GM19372 (cell line): Measurements from ENCODE around the gene MIF.

ENCODE experiments used
- ATAC-seq: cut with Tn5 transposase; IDR thresholded peaks from one replicate; pipeline ENCODE4 v1.9.1; 2021; ENCODE audit warnings: mild to moderate bottlenecking, low read depth, moderate library complexity; ENCODE audit not compliant: unreplicated experiment

MIF gene

DNA sequence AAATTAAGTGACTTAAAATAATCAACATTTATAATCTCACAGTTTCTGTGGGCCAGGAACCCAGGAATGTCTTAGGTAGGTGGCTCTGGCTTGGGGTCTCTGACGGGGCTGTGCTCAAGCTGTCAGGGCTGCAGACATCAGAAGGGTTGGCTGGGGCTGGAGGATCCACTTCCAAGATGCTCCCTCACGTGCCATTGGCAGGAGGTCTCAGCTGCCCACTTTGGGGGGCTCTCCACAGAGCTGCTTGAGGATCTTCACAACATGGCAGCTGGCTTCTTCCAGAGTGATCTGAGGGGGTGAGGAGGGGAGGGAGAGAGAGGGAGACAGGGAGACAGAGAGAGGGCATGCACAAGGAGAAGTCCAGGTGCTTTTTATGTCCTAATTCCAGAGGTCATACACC is 18.4 kb upstream of the MIF start:
- ATAC-seq = no peak

DNA sequence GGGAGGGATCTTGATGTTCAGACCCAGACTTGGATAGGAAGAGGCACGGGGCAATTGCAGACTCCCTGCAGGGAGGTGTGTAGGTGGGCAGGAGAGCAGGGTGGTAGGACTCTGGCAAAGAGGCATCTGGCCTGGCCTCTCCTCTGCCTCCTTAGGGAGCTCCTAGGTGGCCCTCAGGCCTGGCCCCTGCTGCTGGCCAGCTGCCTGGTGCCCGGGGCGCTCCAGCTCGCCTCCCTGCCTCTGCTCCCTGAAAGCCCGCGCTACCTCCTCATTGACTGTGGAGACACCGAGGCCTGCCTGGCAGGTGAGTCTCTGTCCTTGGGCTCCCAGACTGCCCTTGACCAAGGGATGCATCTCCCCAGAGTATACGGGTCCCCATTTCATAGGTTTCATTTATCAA is 16.6 kb upstream of the MIF start:
- no peak for ATAC-seq

DNA sequence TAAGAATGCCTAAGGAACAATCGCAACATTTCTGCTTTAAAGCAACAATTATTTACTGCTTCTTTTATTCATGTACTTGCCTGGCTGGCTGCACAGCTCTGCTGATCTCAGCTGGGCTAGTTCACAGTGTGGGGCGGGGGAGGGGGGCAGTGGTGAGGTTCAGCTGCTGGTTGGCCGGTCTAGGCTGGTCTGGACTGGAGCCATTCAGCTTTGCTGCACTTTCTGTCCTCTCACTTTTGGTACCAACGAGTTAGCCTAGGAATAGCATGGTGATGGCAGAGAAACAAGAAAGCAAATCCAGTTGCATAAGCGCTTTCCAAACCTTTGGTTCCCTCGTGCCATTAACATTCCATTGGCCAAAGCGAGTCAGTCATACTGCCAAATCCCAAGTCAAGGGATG is 16.0 kb upstream of the MIF start:
- no peak for ATAC-seq

DNA sequence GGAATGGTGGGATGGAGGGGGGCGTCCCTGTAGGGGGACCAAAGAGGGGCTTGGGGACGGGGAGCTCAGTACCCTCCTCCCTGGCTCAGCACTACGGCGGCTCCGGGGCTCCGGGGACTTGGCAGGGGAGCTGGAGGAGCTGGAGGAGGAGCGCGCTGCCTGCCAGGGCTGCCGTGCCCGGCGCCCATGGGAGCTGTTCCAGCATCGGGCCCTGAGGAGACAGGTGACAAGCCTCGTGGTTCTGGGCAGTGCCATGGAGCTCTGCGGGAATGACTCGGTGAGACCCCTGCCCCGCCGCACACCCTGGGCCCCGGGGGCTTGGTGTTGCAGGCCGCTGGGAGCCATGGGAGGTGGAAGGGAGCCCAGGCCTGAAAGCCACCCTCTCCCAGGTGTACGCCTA is 11.8 kb upstream of the MIF start:
- no peak for ATAC-seq

DNA sequence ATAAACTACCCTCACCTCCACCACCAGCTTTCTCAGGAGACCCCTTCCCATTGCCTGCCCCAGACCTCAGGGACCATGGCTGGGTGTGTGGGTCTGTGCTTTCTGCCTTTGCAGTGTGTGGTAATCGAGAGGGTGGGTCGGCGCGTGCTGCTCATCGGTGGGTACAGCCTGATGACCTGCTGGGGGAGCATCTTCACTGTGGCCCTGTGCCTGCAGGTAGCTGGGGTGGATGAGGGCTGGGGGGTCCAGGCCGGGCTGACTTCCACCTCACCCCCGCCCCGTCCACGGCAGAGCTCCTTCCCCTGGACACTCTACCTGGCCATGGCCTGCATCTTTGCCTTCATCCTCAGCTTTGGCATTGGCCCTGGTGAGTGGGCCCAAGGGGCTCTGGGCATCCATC is 10.5 kb upstream of the MIF start:
- no peak for ATAC-seq

DNA sequence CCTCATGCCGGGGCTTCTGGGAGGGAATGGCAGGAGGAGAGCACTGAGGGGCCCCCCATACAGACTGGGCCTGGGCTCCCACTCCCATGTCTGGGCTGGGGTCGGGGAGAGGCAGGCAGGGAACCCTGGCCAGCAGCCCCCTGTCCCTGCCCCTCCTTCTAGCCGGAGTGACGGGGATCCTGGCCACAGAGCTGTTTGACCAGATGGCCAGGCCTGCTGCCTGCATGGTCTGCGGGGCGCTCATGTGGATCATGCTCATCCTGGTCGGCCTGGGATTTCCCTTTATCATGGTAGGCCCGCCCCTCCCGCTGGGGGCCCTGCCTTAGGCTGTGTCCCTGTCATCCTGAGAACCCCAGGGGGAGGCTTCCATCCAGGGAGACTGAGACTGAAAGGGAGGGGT is 10.0 kb upstream of the MIF start:
- ATAC-seq = no peak

DNA sequence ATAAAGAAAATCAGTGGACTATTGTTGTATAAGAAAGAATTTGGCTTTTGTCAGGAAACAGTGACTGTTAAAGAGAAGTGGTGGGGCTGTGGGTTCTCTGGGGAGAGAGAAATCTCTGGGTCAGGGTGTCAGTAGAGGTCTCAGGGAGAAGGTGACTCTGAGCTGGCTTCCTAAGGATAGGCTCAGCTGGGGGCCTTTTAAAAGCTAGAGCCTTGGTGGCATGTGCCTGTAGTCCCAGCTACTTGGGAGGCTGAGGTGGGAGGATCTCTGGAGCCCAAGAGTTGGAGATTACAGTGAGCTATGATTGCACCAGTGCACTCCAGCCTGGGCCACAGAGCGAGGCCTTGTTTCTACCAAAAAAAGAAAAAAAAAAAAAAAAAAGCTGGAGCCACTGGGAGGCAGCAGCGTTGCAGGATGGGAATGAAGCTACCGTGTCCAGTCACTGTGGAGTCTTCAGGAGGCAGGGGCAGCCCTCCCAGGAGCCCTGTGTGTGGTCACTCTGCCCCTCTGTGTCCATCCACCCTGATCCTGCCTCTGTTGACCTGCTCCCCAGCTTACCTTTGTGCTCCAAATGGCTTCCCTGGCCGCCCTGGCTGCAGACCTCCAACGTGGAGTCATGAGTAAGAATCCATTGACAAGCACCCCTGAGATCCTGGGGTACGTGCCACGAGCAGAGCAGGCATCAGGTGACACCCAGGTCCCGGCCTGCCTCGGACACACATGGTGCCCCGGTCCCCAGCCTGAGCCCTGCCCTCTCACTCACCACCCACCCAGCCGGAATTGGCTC is 5.4 kb upstream of the MIF start:
- ATAC-seq = no peak

DNA sequence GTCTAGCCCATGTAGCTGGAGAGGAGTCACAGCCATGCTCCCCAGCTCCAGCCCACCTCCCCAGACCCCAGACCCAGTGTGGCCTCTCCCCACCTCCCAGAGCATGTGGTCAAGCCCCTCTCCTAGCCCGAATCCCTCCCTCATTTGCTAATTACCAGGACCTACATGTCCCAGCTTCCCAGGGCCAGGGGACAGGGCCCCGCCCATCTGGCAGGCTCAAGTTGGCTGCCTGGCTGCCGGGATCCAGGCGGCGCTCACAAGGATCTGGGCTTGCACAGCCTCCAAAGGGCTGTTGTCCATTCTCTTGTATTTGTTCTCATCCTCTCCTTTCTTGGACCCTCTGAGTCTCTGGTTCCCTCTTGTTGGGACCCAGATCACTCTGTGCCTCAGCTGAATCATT is 4.6 kb upstream of the MIF start:
- ATAC-seq = no peak

DNA sequence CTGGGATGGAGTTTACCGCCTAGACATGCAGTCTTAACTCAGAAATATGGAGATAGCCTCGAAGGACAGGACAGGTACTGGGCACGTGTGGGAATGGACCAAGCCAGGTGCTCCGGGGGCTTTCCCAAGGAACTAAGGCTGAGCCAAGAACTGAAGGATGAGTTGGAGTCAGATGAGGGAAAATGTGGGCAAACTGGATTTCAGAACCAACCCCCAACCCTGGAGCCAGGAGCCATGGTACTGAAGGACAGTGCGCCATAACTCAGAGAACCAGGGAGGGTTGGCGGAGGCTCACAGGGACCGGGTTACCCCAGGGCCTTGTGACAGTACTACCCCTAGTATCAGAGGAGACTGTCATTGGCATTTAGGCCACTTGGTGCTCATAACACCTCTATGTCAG is 2.5 kb upstream of the MIF start:
- no peak for ATAC-seq

DNA sequence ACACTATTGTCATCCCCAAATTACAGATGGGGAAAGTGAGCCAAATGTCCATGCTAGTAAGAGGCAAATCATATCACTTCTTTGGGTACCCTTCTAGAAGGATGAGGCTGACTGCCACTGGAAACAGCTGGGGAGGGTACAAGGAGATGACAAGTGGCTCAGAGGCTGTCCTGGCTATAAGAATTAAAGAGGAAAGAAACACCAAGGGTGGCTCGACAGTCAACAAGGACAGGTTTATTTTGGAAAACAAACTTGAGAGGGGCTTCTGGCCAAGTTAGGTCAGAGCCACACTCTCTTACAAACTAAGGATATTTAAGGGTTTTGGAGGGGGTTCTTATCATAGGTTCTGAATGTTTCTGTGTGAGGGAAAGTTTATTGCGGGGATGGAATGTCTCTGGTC is 2.1 kb upstream of the MIF start:
- ATAC-seq = no peak

DNA sequence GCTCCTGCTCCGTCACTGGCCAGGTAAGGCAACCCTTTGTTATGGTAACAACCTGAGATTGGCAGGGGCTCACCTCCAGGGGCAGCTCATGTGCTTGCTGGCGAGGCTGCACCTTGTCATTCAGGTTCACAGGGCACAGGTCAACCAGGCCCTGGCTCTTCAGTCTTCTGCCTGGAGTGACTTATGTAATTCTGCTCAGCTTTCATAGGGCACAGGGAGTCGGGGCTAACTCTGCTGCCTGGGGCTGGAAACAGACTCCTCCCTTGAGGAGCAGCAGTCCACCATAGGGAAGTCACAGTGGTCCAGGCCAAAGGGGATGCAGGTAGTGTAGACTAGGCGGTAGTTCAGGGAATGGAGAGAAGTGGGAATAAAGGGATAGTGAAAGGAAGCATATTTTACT is 1.5 kb upstream of the MIF start:
- ATAC-seq = no peak

DNA sequence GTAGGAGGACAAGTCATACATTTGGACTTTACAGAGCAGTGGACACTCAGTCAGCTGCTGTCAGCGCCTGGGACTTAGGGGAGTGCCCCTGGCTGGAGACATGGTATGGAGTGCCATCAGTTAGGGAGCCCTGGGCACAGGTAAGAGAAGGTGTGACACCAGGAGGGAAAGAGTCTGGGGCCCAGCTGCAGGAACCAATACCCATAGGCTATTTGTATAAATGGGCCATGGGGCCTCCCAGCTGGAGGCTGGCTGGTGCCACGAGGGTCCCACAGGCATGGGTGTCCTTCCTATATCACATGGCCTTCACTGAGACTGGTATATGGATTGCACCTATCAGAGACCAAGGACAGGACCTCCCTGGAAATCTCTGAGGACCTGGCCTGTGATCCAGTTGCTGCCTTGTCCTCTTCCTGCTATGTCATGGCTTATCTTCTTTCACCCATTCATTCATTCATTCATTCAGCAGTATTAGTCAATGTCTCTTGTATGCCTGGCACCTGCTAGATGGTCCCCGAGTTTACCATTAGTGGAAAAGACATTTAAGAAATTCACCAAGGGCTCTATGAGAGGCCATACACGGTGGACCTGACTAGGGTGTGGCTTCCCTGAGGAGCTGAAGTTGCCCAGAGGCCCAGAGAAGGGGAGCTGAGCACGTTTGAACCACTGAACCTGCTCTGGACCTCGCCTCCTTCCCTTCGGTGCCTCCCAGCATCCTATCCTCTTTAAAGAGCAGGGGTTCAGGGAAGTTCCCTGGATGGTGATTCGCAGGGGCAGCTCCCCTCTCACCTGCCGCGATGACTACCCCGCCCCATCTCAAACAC is 850 bp upstream of the MIF start:
- ATAC-seq = no peak

DNA sequence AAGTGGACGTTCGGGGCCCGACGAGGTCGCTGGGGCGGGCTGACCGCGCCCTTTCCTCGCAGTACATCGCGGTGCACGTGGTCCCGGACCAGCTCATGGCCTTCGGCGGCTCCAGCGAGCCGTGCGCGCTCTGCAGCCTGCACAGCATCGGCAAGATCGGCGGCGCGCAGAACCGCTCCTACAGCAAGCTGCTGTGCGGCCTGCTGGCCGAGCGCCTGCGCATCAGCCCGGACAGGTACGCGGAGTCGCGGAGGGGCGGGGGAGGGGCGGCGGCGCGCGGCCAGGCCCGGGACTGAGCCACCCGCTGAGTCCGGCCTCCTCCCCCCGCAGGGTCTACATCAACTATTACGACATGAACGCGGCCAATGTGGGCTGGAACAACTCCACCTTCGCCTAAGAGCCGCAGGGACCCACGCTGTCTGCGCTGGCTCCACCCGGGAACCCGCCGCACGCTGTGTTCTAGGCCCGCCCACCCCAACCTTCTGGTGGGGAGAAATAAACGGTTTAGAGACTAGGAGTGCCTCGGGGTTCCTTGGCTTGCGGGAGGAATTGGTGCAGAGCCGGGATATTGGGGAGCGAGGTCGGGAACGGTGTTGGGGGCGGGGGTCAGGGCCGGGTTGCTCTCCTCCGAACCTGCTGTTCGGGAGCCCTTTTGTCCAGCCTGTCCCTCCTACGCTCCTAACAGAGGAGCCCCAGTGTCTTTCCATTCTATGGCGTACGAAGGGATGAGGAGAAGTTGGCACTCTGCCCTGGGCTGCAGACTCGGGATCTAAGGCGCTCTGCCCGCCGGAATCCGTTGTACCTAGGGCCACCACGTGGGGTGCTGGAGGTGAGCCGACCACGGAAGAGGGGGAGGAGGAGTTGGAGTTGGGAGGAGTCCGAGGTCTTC is 771 bp downstream of the MIF start:
- peak; percentile 11 for ATAC-seq

DNA sequence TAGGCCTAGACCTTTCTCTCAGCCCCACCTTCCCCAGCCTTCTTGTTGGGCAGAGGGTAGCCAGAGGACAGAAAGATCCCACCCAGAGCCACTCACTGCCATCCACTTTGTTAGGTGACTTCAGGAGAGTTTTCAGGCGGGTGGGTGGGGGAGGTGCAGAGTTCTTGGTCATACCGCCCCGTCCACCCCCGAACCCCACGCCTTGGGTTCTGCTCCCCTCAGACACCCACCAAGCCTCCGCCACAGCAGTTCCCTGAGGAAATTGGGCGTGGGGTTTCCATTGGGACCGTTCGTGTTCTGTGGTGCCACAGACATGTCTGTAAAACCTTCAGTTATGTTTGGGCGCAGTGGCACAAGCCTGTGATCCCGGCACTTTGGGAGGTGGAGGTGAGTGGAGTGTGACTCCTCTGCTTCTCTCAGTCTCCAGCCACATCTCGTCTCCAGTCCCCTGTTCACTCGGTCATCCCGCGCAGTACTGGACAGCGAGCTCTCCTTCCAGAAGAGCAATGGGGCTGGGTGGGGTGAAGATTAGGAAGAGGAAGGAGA is 1.5 kb downstream of the MIF start:
- ATAC-seq = no peak

DNA sequence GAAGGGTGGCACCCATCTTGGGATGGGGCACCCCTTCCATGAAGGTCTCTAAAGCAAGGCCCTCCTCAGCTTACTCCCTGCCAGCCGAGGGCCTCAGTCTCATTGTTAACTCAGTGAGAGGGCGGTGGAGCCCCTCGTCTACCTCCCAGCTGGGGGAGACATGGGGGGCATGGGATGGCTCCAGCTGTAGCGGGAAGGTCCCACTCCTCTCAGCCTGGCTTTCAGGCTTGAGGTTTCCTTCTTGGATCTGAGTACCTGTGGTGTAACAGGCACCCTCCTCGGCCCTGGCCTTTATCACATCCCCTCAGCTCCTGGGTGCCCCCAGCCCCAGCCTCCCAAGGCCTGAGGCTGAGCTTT is 2.0 kb downstream of the MIF start:
- no peak for ATAC-seq

DNA sequence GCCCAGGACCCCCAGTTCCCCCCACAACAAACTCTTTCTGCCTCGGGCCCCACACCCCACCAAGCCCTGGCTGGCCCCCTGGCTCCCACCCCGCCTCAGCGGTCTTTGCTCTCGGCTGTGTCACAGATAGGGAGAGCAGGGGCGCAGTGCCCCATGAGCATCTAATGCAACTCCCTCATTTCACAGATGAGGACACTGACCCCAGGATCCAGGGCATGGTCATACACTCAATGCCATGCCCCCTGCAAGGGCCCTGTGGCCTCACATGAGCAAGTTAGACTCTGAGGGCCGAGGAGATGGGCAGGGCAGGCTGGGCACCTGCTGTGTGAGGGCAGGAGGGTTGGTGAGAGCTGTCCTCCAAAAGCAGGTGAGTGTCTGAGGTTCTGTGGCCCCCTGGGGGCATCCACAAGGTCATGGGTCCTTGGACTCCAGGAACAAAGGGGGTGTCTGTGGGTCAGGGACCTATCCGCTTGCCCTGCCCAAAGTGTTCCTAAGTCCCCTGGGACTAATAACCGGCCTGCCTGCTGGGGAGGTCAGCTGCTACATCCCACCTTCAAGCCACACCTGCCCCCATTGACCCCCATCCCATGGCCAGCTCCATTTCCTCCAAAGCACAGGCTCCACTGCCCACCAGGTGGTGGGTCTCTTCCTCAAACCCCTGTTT is 2.5 kb downstream of the MIF start:
- ATAC-seq = no peak

DNA sequence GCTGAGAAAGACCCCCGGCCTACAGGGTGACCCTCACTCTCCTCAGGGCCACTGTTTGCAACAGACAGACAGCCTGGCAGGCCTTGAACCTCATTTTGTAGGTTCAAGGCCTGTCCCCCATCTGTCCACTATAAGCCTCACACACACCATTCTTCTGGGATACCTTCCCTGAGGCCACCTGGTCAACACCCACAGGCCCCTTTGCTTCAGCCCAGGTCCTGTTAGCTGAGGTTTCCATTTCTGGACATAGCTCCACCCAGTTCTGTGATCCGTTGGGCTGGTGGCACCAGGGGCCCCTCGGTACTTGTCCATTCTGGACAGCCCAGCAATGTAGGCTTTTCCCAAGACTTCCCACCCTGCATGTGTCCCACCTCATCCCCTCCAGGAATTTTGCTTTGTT is 3.1 kb downstream of the MIF start:
- ATAC-seq = no peak

DNA sequence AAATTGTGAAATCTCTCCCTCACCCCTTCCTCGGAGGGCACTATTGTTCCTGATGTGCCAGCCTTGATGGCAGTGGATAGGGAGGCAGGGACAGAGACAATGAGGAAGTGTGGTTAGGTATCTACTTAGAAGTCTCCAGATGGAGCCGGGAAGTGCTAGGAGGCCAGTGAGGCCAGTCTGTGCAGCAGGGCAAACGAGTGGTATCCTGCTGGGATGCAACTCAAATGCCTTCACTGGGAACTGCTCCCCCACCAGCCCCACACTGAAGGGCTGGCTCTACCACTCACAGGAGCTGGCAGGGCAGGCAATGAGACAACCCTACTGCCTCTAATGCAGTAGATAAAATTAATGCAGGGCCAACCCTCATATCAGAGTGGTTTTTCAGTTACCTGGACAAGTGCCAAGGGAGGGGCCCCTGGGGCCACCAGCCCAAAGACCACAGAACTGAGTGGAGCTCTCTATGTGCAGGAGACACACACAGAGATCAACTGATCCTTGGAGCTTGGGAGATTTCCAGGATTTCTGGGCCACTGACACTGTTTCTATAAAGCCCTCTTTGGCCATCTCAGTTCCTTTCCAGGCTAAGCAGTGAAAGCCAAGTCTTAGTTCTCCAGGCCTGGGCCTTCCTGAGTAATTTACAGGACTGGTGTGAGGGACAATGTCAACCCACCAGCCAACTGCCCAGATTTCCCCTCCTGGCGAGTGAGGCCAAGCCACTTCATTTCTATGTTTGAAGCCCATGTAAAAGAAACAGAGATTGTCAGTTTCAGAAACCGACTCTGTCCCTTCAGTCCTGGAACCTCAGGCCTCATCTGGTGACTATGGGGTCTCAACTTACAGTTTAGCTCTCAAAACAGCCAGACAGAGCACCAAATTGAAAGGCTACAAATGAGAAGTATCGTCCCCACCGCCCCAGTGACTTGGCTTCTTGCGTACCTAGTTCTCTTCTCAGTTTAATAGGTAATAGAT is 4.1 kb downstream of the MIF start:
- ATAC-seq = no peak

DNA sequence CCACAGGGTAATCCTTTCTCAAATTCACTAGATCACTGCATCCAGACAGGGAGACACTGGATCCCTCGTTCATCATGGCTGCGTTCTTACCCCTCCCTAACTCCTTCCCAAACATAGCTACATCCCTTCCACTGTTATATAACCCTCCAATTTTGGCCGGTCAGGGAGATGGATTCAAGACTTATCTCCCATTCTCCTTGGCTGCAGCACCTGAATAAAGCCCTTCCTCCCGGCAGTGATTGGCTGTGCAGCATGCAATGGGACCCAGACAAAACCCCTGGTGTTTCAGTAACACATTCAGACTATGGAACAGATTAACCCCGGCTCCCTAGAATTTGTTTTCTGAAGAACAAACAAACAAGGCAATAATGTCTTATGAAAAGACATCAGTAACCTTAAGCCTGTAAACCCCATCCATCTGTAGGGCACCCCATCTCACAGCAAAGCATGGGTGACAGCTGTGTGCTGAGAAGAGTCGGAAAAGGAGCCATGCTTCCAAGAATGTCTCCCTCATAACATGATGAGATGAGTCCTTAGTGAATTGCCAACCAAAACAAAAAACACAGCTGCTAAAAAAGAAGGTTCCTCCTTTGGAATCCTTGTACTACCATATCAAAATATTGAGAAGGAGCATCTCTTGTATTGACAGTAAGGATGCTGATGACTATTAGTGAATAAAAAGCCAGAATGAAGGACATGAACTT is 5.0 kb downstream of the MIF start:
- no peak for ATAC-seq
